Stimulated activated CD4-positive, alpha-beta T cell treated with anti-CD3 and anti-CD28 coated beads, Interleukin-12 subunit alpha, Interleukin-12 subunit beta, amount 100 ng/mL, for 24 hours (primary cell): ENCODE measurements around the gene HSPD1.

Source experiments
- DNase-seq, 2 experiments: peaks; one replicate each; pipeline ENCODE4 v3.0.0-alpha.2; 2020; ENCODE audit warnings: low read depth in 2 of 2

The HSPD1 gene

GRCh38 chr2:197437380-197437779 lies 62.3 kb downstream of the HSPD1 start:
- no peak for DNase-seq
